HG03196 (cell line): ENCODE results near the gene ARHGAP45.
A peak's percentile ranks its signal among the peaks of the same experiment; 100 is the strongest.
"Not testable (repeated sequence)": the region's sequence is repeated elsewhere in the genome, so short reads cannot be mapped to it uniquely, and the experiment has no call there.

Experiments used
- ATAC-seq: cut with Tn5 transposase; IDR thresholded peaks from one replicate; pipeline ENCODE4 v1.9.1; 2021; ENCODE audit not compliant: unreplicated experiment

The ARHGAP45 gene

GRCh38 chr19:1066748-1067340 is at the start of gene ARHGAP45:
Gene ARHGAP45, plus strand, starts transcription at chr19:1067167. Its CDS starts 239 bp downstream, at chr19:1067406.
- peak; percentile 25 for ATAC-seq

GRCh38 chr19:1017906-1018305 is 49.1 kb upstream of the ARHGAP45 start:
- no peak for ATAC-seq

- ATAC-seq = no peak
Observed at GRCh38 chr19:1018393-1018792, 48.6 kb upstream of the ARHGAP45 start.

GRCh38 chr19:1018932-1019615 is 47.9 kb upstream of the ARHGAP45 start:
- no peak for ATAC-seq

GRCh38 chr19:1019616-1019961 is 47.4 kb upstream of the ARHGAP45 start:
- ATAC-seq = no peak

DNA sequence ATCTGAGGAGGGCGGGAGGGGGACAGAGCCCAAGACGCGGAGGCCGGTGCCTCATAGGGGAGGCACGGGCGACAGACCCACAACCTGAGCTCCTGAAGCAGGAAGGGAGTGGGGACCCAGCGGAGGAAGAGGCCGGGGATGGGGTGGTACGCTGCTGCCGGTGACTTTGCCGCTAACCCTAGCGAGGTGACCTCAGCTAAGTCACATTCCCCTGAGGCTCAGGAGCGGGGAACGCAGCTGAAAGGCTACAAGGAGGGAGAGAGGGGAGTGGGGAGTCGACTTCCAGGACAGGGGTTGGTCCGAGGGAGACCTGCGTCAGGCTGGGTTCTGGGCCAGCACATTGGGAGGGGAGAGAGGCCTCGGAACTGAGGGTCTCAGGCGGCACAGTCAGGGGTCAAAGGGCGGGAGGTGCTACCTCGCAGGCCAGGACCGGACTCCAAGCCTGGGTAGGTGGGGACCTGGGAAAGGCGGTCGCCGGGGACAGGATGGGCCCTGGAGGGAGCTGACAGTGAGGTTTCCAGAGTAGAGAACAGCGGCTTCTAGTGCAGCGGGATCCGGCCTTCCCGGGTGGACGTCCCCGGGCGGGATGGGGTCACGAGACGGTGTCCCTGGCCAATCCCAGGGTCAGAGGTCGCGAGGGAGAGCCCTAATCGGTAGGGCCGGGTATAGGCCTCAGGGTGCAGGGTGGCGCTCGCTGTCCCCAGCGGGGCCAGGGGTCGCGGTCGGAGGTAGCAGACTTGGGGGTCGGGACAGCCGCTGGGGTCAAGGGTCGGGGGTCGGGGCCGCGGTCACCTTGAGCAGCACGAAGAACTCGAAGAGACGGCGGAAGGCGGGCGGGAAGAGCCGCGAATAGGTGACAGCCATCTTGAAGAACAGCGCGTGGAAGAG is 46.7 kb upstream of the ARHGAP45 start:
- ATAC-seq = no peak

- ATAC-seq = peak; percentile 81
Observed at GRCh38 chr19:1020868-1021425, 46.0 kb upstream of the ARHGAP45 start, which contains the start of gene TMEM259. Gene TMEM259, minus strand, starts transcription at chr19:1021123. Its CDS starts 127 bp downstream, at chr19:1020996.

DNA sequence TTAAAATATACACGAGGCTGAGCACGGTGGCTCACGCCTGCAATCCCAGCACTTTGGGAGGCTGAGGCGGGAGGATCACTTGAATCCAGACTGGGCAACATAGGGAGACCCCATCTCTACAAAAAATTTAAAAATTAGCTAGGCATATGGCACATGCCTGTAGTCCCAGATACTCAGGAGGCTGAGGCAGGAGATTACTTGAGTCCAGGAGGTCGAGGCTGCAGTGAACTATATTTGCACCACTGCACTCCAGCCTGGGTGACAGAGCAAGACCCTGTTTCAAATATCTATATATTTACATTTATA is 43.1 kb upstream of the ARHGAP45 start:
- not testable (repeated sequence) for ATAC-seq

DNA sequence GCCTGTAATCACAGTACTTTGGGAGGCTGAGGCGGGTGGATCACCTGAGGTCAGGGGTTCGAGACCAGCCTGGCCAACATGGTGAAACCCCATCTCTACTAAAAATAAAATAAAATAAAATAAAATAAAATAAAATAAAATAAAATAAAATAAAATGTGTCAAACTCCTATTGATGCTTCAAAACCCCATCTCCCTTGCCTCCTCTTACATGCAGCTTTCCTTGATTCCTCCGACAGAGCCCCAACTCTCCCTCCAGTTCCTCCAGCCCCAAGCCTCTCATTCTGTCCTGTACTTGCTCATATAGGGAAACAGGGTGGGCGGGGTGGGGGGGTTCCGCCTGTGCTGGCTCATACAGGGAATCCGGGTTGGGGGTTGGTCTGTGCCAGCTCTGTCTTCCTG is 41.9 kb upstream of the ARHGAP45 start:
- ATAC-seq = not testable (repeated sequence)

GRCh38 chr19:1025960-1026782 is 40.8 kb upstream of the ARHGAP45 start, which contains the start of gene CNN2:
Gene CNN2, plus strand, starts transcription at chr19:1026608. Its CDS starts 54 bp downstream, at chr19:1026662.
- ATAC-seq = no peak

DNA sequence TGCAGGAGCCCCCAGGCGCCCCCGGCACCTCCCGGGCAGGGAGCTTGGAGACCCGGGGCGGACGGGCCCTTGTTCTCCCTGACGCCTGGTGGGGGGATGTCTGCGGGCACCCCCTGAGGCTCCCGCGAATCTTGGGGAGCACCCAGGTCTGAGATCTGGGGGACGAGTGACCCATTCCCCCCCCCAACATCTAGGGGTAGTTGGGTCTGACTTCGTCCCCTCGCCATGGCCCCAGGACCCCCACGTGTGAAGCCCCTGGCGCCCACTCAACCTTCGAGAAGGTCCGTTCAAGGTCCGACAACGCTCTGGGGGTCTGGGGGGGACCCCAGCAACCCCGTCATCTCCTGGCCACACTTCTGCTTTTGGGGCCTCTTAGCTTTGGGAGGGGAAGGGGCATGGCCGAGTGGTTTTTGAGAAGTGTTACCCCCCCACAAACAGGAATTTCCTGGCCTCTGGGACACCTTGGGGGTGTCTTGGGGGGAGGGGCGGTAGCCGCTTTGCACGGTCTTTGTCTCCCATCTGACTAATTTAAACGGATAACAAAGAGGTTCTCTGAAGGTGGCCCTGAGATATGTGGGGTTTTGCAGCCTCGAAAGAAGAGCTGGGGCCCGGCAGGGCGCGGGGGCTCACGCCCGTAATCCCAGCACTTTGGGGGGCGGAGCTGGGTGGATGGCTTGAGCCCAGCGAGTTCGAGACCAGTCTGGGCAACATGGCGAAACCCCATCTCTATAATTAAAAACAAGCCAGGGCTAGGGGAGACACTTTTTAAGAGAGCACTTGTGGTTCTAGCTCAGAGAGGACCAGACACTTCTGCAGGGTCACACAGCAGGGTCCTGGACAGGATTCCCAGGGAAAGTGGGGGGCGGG is 40.0 kb upstream of the ARHGAP45 start:
- ATAC-seq = no peak

- ATAC-seq = no peak
Observed at GRCh38 chr19:1027650-1028061, 39.3 kb upstream of the ARHGAP45 start.

- ATAC-seq = no peak
Observed at GRCh38 chr19:1028062-1028926, 38.7 kb upstream of the ARHGAP45 start.

- no peak for ATAC-seq
Observed at GRCh38 chr19:1032264-1032867, 34.6 kb upstream of the ARHGAP45 start.

GRCh38 chr19:1035998-1036621 is 30.9 kb upstream of the ARHGAP45 start:
- no peak for ATAC-seq

GRCh38 chr19:1037621-1038064 is 29.3 kb upstream of the ARHGAP45 start:
- no peak for ATAC-seq

- no peak for ATAC-seq
Observed at GRCh38 chr19:1038978-1039645, 27.9 kb upstream of the ARHGAP45 start.
